HEK293 (cell line): ENCODE data around the gene PDXDC1.

Experiments
- CTCF ChIA-PET: fragments of 350-600 bp; formaldehyde crosslinking; extraction: SDS; loops from one replicate; lab custom pipeline; 2021; ENCODE audit warnings: antibody characterized with exemption; lab: Yijun Ruan, JAX
- POLR2A ChIA-PET: fragments of 300-600 bp; formaldehyde crosslinking; extraction: SDS; loops from one replicate; lab custom pipeline; 2020; ENCODE audit warnings: antibody characterized with exemption, inconsistent platforms; lab: Yijun Ruan, JAX
- H3K27ac ChIP-seq: fragments of 200-500 bp; sonication (Bioruptor generic); 2 replicates; pipeline ENCODE4 v1.5.1; 2014; ENCODE audit warnings: low read depth, low read length, control low read depth, inconsistent platforms; ENCODE audit errors: extremely low read depth
- H3K36me3 ChIP-seq, 2 experiments: fragments of 200-500 bp in 1 of 2; sonication (Bioruptor generic) in 1 of 2; 1 replicate in 1 of 2; 2 replicates in 1 of 2; pipeline ENCODE4 v1.5.1; 2014 to 2017; ENCODE audit warnings: inconsistent platforms in 2 of 2, low read length in 2 of 2; ENCODE audit not compliant: control insufficient read depth in 2 of 2, insufficient read depth in 1 of 2
- H3K4me1 ChIP-seq: fragments of 200-500 bp; sonication (Bioruptor generic); 2 replicates; pipeline ENCODE4 v1.5.1; 2014; ENCODE audit warnings: mild to moderate bottlenecking, low read length, inconsistent platforms; ENCODE audit not compliant: control insufficient read depth, insufficient read depth
- H3K4me3 ChIP-seq: 2 replicates; pipeline ENCODE4 v1.5.1; 2011; ENCODE audit warnings: low read depth, mild to moderate bottlenecking, control low read depth, low read length, moderate library complexity
- H3K9me3 ChIP-seq: fragments of 200-500 bp; sonication (Bioruptor generic); 2 replicates; pipeline ENCODE4 v1.5.1; 2014; ENCODE audit warnings: low read depth, low read length, inconsistent platforms; ENCODE audit not compliant: control insufficient read depth, insufficient read depth
- HOXA7 ChIP-seq: sonication (generic); formaldehyde crosslinking; IDR thresholded peaks from 2 replicates; pipeline ENCODE4 v1.8.1; 2022; ENCODE audit warnings: missing genetic modification reagents, borderline replicate concordance
- IKZF3 ChIP-seq: fragments of 450-650 bp; IDR thresholded peaks from 2 replicates; pipeline ENCODE4 v1.5.0; 2018; ENCODE audit warnings: missing biosample characterization, mild to moderate bottlenecking, missing genetic modification characterization, moderate library complexity
- KLF9 ChIP-seq: fragments of 450-650 bp; formaldehyde crosslinking; IDR thresholded peaks from 2 replicates; pipeline ENCODE4 v1.5.1; 2016; ENCODE audit warnings: missing biosample characterization, missing genetic modification characterization, low read depth
- MYNN ChIP-seq: fragments of 450-650 bp; formaldehyde crosslinking; IDR thresholded peaks from 2 replicates; pipeline ENCODE4 v1.5.1; 2016; ENCODE audit warnings: missing biosample characterization, missing genetic modification characterization, borderline replicate concordance
- PRDM1 ChIP-seq: fragments of 450-650 bp; formaldehyde crosslinking; IDR thresholded peaks from 2 replicates; pipeline ENCODE4; 2016; ENCODE audit warnings: missing biosample characterization, missing genetic modification characterization
- SALL2 ChIP-seq: fragments of 450-650 bp; formaldehyde crosslinking; IDR thresholded peaks from 2 replicates; pipeline ENCODE4 v1.5.0; 2017; ENCODE audit warnings: missing biosample characterization, mild to moderate bottlenecking, missing genetic modification characterization, borderline replicate concordance
- TRIM28 ChIP-seq: IDR thresholded peaks from 2 replicates; pipeline ENCODE4 v1.6.1; 2011; ENCODE audit warnings: low read length, control low read depth, borderline replicate concordance
- WT1 ChIP-seq: fragments of 450-650 bp; formaldehyde crosslinking; IDR thresholded peaks from 2 replicates; pipeline ENCODE4 v1.5.1; 2016; ENCODE audit warnings: missing biosample characterization, missing genetic modification characterization
- YY1 ChIP-seq: fragments of 450-650 bp; formaldehyde crosslinking; IDR thresholded peaks from 2 replicates; pipeline ENCODE4 v1.5.1; 2018; ENCODE audit warnings: missing biosample characterization, missing genetic modification characterization
- YY2 ChIP-seq: fragments of 450-650 bp; formaldehyde crosslinking; IDR thresholded peaks from 2 replicates; pipeline ENCODE4 v1.5.1; 2016; ENCODE audit warnings: missing biosample characterization, missing genetic modification characterization
- ZBTB1 ChIP-seq: fragments of 450-650 bp; formaldehyde crosslinking; IDR thresholded peaks from 2 replicates; pipeline ENCODE4 v1.5.1; 2016; ENCODE audit warnings: missing biosample characterization, missing genetic modification characterization
- ZBTB17 ChIP-seq: fragments of 450-650 bp; formaldehyde crosslinking; IDR thresholded peaks from 2 replicates; pipeline ENCODE4 v1.5.1; 2016; ENCODE audit warnings: missing biosample characterization, missing genetic modification characterization
- ZBTB21 ChIP-seq: fragments of 450-650 bp; formaldehyde crosslinking; IDR thresholded peaks from 2 replicates; pipeline ENCODE4 v1.5.1; 2017; ENCODE audit warnings: missing biosample characterization, missing genetic modification characterization
- ZNF114 ChIP-seq: fragments of 450-650 bp; formaldehyde crosslinking; IDR thresholded peaks from 2 replicates; pipeline ENCODE4 v1.5.0; 2017; ENCODE audit warnings: missing biosample characterization, missing genetic modification characterization
- ZNF157 ChIP-seq: fragments of 450-650 bp; formaldehyde crosslinking; IDR thresholded peaks from 2 replicates; pipeline ENCODE4 v1.5.1; 2016; ENCODE audit warnings: missing biosample characterization, missing genetic modification characterization
- ZNF341 ChIP-seq: fragments of 450-650 bp; formaldehyde crosslinking; IDR thresholded peaks from 2 replicates; pipeline ENCODE4; 2016; ENCODE audit warnings: low read depth, missing biosample characterization, missing genetic modification characterization
- ZNF473 ChIP-seq: fragments of 450-650 bp; formaldehyde crosslinking; IDR thresholded peaks from 2 replicates; pipeline ENCODE4 v1.5.1; 2017; ENCODE audit warnings: missing biosample characterization, missing genetic modification characterization
- ZNF544 ChIP-seq: fragments of 450-650 bp; formaldehyde crosslinking; IDR thresholded peaks from 2 replicates; pipeline ENCODE4 v1.5.0; 2017; ENCODE audit warnings: missing biosample characterization, missing genetic modification characterization
- ZNF610 ChIP-seq: fragments of 450-650 bp; formaldehyde crosslinking; IDR thresholded peaks from 2 replicates; pipeline ENCODE4 v1.5.1; 2016; ENCODE audit warnings: missing biosample characterization, missing genetic modification characterization, borderline replicate concordance
- ZNF677 ChIP-seq: fragments of 450-650 bp; IDR thresholded peaks from 2 replicates; pipeline ENCODE4 v1.5.0; 2018; ENCODE audit warnings: missing biosample characterization, mild to moderate bottlenecking, missing genetic modification characterization, moderate library complexity
- ZNF776 ChIP-seq: fragments of 450-650 bp; formaldehyde crosslinking; IDR thresholded peaks from 2 replicates; pipeline ENCODE4 v1.5.0; 2017; ENCODE audit warnings: missing biosample characterization, missing genetic modification characterization, borderline replicate concordance
- TF ChIP-seq, protein P1 (sequence below): fragments of 450-650 bp; formaldehyde crosslinking; IDR thresholded peaks from 2 replicates; pipeline ENCODE4 v1.5.1; 2016; ENCODE audit warnings: missing biosample characterization, missing genetic modification characterization
- TF ChIP-seq, protein P2 (sequence below): IDR thresholded peaks from 2 replicates; pipeline ENCODE4 v1.6.1; 2011; ENCODE audit warnings: mild to moderate bottlenecking, low read depth, low read length, borderline replicate concordance
- TF ChIP-seq, protein P3 (sequence below): fragments of 450-650 bp; formaldehyde crosslinking; IDR thresholded peaks from 2 replicates; pipeline ENCODE4 v1.5.1; 2016; ENCODE audit warnings: missing biosample characterization, missing genetic modification characterization
- TF ChIP-seq, protein P4 (sequence below): fragments of 450-650 bp; formaldehyde crosslinking; IDR thresholded peaks from 2 replicates; pipeline ENCODE4 v1.5.1; 2016; ENCODE audit warnings: missing biosample characterization, missing genetic modification characterization

PDXDC1 gene

DNA sequence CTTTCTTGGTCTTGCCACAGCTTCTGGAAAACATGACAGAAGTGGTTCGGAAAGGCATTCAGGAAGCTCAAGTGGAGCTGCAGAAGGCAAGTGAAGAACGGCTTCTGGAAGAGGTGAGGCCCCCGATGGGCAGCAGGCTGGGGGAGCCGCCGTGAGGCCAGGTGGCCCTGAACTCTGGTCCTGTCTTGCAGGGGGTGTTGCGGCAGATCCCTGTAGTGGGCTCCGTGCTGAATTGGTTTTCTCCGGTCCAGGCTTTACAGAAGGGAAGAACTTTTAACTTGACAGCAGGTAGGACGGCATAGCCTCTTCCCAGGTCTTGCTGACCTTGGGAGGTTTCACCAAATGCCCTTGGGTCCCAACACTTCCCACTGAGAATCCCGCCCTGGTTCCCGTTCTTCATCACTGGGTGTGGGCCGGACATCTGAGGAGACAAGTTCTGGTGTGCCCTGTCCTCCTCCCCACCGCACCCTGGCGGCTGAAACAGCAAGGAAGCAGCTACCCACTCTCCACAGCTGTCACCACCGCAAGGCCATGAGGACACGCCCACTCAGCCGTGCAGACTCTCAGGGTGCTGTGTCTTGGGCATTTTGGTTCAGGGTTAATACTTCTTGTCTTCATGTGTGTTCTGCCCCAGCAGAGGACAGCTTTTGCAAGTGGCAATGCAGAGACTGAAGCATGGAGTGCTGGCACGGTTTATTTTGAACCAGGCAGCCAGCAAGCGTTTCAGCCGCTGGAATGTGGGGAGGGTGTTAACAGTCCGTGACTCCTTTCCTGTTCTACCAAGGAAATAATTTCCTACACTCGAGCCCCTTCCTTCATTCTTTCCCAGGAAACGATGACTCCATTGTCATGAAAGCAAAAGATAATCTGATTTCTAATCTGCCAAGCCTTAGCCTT, 59.7 kb downstream of the PDXDC1 start:
- ChIA-PET POLR2A (no interaction called here), CTCF (no interaction called here)
- Histone ChIP-seq H3K9me3 (no peaks in the 10 kb centered on the region), H3K4me1 (no peaks in the 10 kb centered on the region), H3K27ac (no peak overlapping the region), H3K36me3 (peaks cover 9 to 88% of the 10 kb centered on the region in 2 experiments; a peak in 2 of 3 replicates), H3K4me3 (no peak overlapping the region)
- no peak for TF ChIP-seq ZBTB21 (tag by site-specific recombination)
- peak; percentile 59; the same call in 1 of the 2 replicates for TF ChIP-seq KLF9 (tag by site-specific recombination)

DNA sequence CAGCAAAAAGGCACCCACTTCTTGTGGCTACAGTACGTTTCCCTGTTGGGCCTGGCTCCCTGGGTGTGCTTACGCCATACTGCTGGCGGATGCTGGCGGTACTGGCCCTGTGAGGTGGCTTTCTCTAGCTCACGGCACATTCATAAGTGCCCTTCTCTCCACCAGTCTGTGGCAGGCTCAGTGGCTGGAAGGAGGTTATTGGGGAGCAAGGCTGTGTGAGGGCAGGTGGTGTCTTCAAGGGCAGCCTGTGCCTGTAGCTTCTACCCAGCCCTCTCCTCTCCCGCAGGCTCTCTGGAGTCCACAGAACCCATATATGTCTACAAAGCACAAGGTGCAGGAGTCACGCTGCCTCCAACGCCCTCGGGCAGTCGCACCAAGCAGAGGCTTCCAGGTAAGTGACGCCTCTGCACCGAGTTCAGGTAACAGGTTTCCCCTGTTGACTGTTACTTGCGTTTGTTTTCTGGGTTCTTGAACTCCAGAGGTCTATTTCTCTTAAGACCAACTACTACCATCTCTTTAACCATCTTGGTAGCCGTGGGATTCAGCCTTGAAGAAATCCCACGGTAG, 60.4 kb downstream of the PDXDC1 start:
- POLR2A ChIA-PET, result no interaction called here

DNA sequence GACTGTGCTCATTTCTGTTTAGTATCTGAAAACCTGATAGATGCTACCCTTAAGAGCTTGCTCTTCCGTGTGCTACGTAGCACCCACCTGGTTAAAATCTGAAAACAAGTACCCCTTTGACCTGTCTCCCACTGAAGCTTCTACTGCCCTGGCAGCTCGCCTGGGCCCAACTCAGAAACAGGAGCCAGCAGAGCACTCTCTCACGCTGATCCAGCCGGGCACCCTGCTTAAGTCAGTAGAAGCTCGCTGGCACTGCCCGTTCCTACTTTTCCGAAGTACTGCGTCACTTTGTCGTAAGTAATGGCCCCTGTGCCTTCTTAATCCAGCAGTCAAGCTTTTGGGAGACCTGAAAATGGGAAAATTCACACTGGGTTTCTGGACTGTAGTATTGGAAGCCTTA, 62.2 kb downstream of the PDXDC1 start:
- POLR2A ChIA-PET, result no interaction called here

More for the DNA sequence above, 60.4 kb downstream of the PDXDC1 start:
- peaks cover 9 to 93% of the 10 kb centered on the region in 2 experiments; a peak in 2 of 3 replicates for H3K36me3 ChIP-seq
- TF ChIP-seq YY1 (tag by site-specific recombination) (no peak), ZBTB1 (tag by site-specific recombination) (no peak), IKZF3 (tag by site-specific recombination) (no peak), WT1 (tag by site-specific recombination) (no peak), ZNF473 (tag by site-specific recombination) (no peak), ZNF114 (tag by site-specific recombination) (no peak), ZBTB17 (tag by site-specific recombination) (no peak), TRIM28 (no peak), ZNF610 (tag by site-specific recombination) (no peak), YY2 (tag by site-specific recombination) (no peak), ZNF544 (no peak), ZNF677 (tag by site-specific recombination) (no peak), ZNF776 (tag by site-specific recombination) (no peak)
- TF ChIP-seq, protein P1, sequence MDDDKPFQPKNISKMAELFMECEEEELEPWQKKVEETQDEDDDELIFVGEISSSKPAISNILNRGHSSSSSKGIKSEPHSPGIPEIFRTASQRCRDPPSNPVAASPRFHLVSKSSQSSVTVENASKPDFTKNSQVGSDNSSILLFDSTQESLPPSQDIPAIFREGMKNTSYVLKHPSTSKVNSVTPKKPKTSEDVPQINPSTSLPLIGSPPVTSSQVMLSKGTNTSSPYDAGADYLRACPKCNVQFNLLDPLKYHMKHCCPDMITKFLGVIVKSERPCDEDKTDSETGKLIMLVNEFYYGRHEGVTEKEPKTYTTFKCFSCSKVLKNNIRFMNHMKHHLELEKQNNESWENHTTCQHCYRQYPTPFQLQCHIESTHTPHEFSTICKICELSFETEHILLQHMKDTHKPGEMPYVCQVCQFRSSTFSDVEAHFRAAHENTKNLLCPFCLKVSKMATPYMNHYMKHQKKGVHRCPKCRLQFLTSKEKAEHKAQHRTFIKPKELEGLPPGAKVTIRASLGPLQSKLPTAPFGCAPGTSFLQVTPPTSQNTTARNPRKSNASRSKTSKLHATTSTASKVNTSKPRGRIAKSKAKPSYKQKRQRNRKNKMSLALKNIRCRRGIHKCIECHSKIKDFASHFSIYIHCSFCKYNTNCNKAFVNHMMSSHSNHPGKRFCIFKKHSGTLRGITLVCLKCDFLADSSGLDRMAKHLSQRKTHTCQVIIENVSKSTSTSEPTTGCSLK (tag by site-specific recombination), result no peak
- H3K27ac ChIP-seq, result no peak overlapping the region
- H3K4me3 ChIP-seq, result no peak overlapping the region
- CTCF ChIA-PET, result no interaction called here
- no peaks in the 10 kb centered on the region for H3K9me3 ChIP-seq
- H3K4me1 ChIP-seq, result no peaks in the 10 kb centered on the region

More for the DNA sequence above, 62.2 kb downstream of the PDXDC1 start:
- Histone ChIP-seq H3K36me3 (peaks cover 6 to 97% of the 10 kb centered on the region in 2 experiments; a peak in 2 of 3 replicates), H3K4me1 (no peaks in the 10 kb centered on the region), H3K27ac (no peak overlapping the region), H3K9me3 (no peaks in the 10 kb centered on the region), H3K4me3 (no peak overlapping the region)
- TF ChIP-seq SALL2 (tag by site-specific recombination) (no peak), ZBTB17 (tag by site-specific recombination) (no peak), HOXA7 (CRISPR knock-in tag) (no peak), ZNF157 (tag by site-specific recombination) (no peak), MYNN (tag by site-specific recombination) (no peak), PRDM1 (tag by site-specific recombination) (no peak), ZNF341 (tag by site-specific recombination) (no peak)
- TF ChIP-seq, protein P2, sequence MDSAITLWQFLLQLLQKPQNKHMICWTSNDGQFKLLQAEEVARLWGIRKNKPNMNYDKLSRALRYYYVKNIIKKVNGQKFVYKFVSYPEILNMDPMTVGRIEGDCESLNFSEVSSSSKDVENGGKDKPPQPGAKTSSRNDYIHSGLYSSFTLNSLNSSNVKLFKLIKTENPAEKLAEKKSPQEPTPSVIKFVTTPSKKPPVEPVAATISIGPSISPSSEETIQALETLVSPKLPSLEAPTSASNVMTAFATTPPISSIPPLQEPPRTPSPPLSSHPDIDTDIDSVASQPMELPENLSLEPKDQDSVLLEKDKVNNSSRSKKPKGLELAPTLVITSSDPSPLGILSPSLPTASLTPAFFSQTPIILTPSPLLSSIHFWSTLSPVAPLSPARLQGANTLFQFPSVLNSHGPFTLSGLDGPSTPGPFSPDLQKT, result no peak
- TF ChIP-seq, protein P3, sequence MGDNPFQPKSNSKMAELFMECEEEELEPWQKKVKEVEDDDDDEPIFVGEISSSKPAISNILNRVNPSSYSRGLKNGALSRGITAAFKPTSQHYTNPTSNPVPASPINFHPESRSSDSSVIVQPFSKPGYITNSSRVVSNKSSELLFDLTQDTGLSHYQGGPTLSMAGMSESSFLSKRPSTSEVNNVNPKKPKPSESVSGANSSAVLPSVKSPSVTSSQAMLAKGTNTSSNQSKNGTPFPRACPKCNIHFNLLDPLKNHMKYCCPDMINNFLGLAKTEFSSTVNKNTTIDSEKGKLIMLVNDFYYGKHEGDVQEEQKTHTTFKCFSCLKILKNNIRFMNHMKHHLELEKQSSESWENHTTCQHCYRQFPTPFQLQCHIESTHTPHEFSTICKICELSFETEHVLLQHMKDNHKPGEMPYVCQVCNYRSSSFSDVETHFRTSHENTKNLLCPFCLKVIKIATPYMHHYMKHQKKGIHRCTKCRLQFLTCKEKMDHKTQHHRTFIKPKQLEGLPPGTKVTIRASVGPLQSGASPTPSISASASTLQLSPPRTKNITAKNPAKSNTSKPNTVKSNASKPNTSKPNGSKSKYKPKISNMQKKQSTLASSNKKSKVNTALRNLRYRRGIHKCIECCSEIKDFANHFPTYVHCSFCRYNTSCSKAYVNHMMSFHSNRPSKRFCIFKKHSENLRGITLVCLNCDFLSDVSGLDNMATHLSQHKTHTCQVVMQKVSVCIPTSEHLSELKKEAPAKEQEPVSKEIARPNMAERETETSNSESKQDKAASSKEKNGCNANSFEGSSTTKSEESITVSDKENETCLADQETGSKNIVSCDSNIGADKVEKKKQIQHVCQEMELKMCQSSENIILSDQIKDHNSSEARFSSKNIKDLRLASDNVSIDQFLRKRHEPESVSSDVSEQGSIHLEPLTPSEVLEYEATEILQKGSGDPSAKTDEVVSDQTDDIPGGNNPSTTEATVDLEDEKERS, result no peak
- TF ChIP-seq, protein P4, sequence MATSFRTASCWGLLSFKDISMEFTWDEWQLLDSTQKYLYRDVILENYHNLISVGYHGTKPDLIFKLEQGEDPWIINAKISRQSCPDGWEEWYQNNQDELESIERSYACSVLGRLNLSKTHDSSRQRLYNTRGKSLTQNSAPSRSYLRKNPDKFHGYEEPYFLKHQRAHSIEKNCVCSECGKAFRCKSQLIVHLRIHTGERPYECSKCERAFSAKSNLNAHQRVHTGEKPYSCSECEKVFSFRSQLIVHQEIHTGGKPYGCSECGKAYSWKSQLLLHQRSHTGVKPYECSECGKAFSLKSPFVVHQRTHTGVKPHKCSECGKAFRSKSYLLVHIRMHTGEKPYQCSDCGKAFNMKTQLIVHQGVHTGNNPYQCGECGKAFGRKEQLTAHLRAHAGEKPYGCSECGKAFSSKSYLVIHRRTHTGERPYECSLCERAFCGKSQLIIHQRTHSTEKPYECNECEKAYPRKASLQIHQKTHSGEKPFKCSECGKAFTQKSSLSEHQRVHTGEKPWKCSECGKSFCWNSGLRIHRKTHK, result no peak
- CTCF ChIA-PET, result no interaction called here
